HepG2 (cell line): ENCODE measurements around the gene ZNF3. TPM values are rescaled to one million over a fixed set of nuclear protein-coding genes. Genes with fewer than 3 reads are reported as not detected.

Experiments
- CCAR2 ChIP-seq: fragments of 200-400 bp; formaldehyde crosslinking; optimal IDR thresholded peaks from 2 replicates; pipeline ENCODE3; 2018; ENCODE audit warnings: low read depth, mild to moderate bottlenecking, low read length, moderate library complexity
- EEA1 ChIP-seq: sonication (generic); formaldehyde crosslinking; IDR thresholded peaks from 2 replicates; pipeline ENCODE4 v1.5.1; 2020; ENCODE audit warnings: mild to moderate bottlenecking, missing genetic modification reagents, borderline replicate concordance
- FOSL2 ChIP-seq: sonication (generic); formaldehyde crosslinking; IDR thresholded peaks from 2 replicates; pipeline ENCODE4 v1.4.0; 2020; ENCODE audit warnings: missing genetic modification reagents
- GABPA ChIP-seq, 2 experiments: IDR thresholded peaks; 2 replicates each; pipeline ENCODE4 v1.6.1; 2011 to 2016; ENCODE audit warnings: low read depth in 2 of 2, low read length in 1 of 2, missing biosample characterization in 1 of 2, missing genetic modification characterization in 1 of 2
- MIXL1 ChIP-seq: IDR thresholded peaks from 2 replicates; pipeline ENCODE4 v1.6.1; 2016
- POLR2AphosphoS5 ChIP-seq: IDR thresholded peaks from 2 replicates; pipeline ENCODE4 v1.6.1; 2012; ENCODE audit warnings: low read depth, low read length
- SOX13 ChIP-seq, 3 experiments: fragments of 450-650 bp in 1 of 3; sonication (generic) in 1 of 3; formaldehyde crosslinking in 1 of 3; IDR thresholded peaks in 2 of 3; conservative IDR thresholded peaks in 1 of 3; 2 replicates each; pipeline versions ENCODE4 v1.5.0 to v1.6.1; 2016 to 2020; ENCODE audit warnings: antibody characterized with exemption in 1 of 3, mild to moderate bottlenecking in 1 of 3, missing compliant biosample characterization in 1 of 3, missing genetic modification reagents in 1 of 3, moderate library complexity in 1 of 3
- U2AF1 ChIP-seq: fragments of 200-400 bp; formaldehyde crosslinking; optimal IDR thresholded peaks from 2 replicates; pipeline ENCODE3; 2017; ENCODE audit warnings: mild to moderate bottlenecking, low read depth, low read length
- UBTF ChIP-seq: sonication (generic); formaldehyde crosslinking; IDR thresholded peaks from 2 replicates; pipeline ENCODE4 v1.4.0; 2020; ENCODE audit warnings: mild to moderate bottlenecking, missing genetic modification reagents
- ZNF382 ChIP-seq: sonication (generic); formaldehyde crosslinking; IDR thresholded peaks from 2 replicates; pipeline ENCODE4 v1.5.0; 2020; ENCODE audit warnings: missing genetic modification reagents, mild to moderate bottlenecking, borderline replicate concordance
- ZNF441 ChIP-seq: sonication (generic); formaldehyde crosslinking; IDR thresholded peaks from 2 replicates; pipeline ENCODE4 v1.7.0; 2021; ENCODE audit warnings: missing genetic modification reagents, borderline replicate concordance
- ZNF468 ChIP-seq: sonication (generic); formaldehyde crosslinking; IDR thresholded peaks from 2 replicates; pipeline ENCODE4 v1.8.0; 2022; ENCODE audit warnings: mild to moderate bottlenecking, moderate library complexity, missing genetic modification reagents
- ZNF572 ChIP-seq: sonication (generic); formaldehyde crosslinking; IDR thresholded peaks from 2 replicates; pipeline ENCODE4 v1.5.1; 2020; ENCODE audit warnings: mild to moderate bottlenecking, missing genetic modification reagents
- ZNF639 ChIP-seq: conservative IDR thresholded peaks from 2 replicates; pipeline ENCODE4 v1.6.1; 2018; ENCODE audit warnings: missing genetic modification reagents
- ZNF703 ChIP-seq: sonication (generic); formaldehyde crosslinking; IDR thresholded peaks from 2 replicates; pipeline ENCODE4 v1.5.1; 2020; ENCODE audit warnings: missing genetic modification reagents, mild to moderate bottlenecking, moderate library complexity, borderline replicate concordance
- ZNF749 ChIP-seq: sonication (generic); formaldehyde crosslinking; IDR thresholded peaks from 2 replicates; pipeline ENCODE4 v1.8.0; 2022; ENCODE audit warnings: mild to moderate bottlenecking, missing genetic modification reagents, moderate library complexity, borderline replicate concordance
- ZNF816 ChIP-seq: sonication (generic); formaldehyde crosslinking; IDR thresholded peaks from 2 replicates; pipeline ENCODE4 v1.8.0; 2022; ENCODE audit warnings: missing genetic modification reagents, mild to moderate bottlenecking, borderline replicate concordance
- polyA plus RNA-seq, 8 experiments: library from polyadenylated mRNA; depleted of rRNA in 3 of 8; stranded (reverse) in 7 of 8; unstranded in 1 of 8; fragments of >200 nt; fragmentation: Illumina TruSeq in 4 of 8; extraction: Trizol in 4 of 8; gene quantifications; 2 replicates each; pipeline versions ENCODE4 v1.2.1 to v1.2.3, GENCODE V29; 2011 to 2016; ENCODE audit warnings: low read depth in 4 of 8, missing spikeins in 1 of 8, mixed read lengths in 1 of 8; ENCODE audit not compliant: insufficient read depth in 1 of 8
- total RNA-seq, 5 experiments: library from RNA; depleted of rRNA; stranded (reverse); fragments of >200 nt; fragmentation: Illumina TruSeq; extraction: Trizol; gene quantifications; 2 replicates each; pipeline ENCODE4 v1.2.3, GENCODE V29; 2016; ENCODE audit warnings: low read depth in 1 of 5
- TF ChIP-seq, protein P1 (sequence below): sonication (generic); formaldehyde crosslinking; IDR thresholded peaks from 2 replicates; pipeline ENCODE4 v1.4.0; 2020; ENCODE audit warnings: missing genetic modification reagents, borderline replicate concordance
- TF ChIP-seq, protein P2 (sequence below): sonication (generic); formaldehyde crosslinking; IDR thresholded peaks from 2 replicates; pipeline ENCODE4 v1.8.0; 2022; ENCODE audit warnings: missing genetic modification reagents, mild to moderate bottlenecking, moderate library complexity, borderline replicate concordance

Gene ZNF3
- total and polyA plus RNA-seq, 2 of the 13 experiments (the other 11 are each of a cell fraction or from before 2014, with no cell fraction given), result 33.7 to 56.9 TPM

- TF ChIP-seq UBTF (CRISPR knock-in tag) (peak; percentile 65), POLR2AphosphoS5 (no peak), ZNF441 (CRISPR knock-in tag) (peak; percentile 91), ZNF572 (CRISPR knock-in tag) (no peak), ZNF816 (CRISPR knock-in tag) (no peak), ZNF382 (CRISPR knock-in tag) (no peak), SOX13 (IDR thresholded peaks at IDR 0.05) (no peak), SOX13 (CRISPR knock-in tag; conservative IDR thresholded peaks at IDR 0.05 in 1 of 2, IDR thresholded peaks at IDR 0.05 in 1 of 2) (peak in 1 of 2 experiments; percentile 48; a peak in 1 of 4 replicates), FOSL2 (CRISPR knock-in tag) (peak; percentile 49; the same call in 1 of the 2 replicates), ZNF703 (CRISPR knock-in tag) (no peak), ZNF639 (CRISPR knock-in tag) (no peak), ZNF749 (CRISPR knock-in tag) (no peak), U2AF1 (no peak), ZNF468 (no peak), GABPA (IDR thresholded peaks at IDR 0.05; ENCODE audit: low read depth, low read length) (no peak), GABPA (CRISPR knock-in tag; IDR thresholded peaks at IDR 0.05; ENCODE audit: low read depth) (peak; percentile 66), EEA1 (CRISPR knock-in tag) (no peak), MIXL1 (no peak), CCAR2 (no peak)
- TF ChIP-seq, protein P1, sequence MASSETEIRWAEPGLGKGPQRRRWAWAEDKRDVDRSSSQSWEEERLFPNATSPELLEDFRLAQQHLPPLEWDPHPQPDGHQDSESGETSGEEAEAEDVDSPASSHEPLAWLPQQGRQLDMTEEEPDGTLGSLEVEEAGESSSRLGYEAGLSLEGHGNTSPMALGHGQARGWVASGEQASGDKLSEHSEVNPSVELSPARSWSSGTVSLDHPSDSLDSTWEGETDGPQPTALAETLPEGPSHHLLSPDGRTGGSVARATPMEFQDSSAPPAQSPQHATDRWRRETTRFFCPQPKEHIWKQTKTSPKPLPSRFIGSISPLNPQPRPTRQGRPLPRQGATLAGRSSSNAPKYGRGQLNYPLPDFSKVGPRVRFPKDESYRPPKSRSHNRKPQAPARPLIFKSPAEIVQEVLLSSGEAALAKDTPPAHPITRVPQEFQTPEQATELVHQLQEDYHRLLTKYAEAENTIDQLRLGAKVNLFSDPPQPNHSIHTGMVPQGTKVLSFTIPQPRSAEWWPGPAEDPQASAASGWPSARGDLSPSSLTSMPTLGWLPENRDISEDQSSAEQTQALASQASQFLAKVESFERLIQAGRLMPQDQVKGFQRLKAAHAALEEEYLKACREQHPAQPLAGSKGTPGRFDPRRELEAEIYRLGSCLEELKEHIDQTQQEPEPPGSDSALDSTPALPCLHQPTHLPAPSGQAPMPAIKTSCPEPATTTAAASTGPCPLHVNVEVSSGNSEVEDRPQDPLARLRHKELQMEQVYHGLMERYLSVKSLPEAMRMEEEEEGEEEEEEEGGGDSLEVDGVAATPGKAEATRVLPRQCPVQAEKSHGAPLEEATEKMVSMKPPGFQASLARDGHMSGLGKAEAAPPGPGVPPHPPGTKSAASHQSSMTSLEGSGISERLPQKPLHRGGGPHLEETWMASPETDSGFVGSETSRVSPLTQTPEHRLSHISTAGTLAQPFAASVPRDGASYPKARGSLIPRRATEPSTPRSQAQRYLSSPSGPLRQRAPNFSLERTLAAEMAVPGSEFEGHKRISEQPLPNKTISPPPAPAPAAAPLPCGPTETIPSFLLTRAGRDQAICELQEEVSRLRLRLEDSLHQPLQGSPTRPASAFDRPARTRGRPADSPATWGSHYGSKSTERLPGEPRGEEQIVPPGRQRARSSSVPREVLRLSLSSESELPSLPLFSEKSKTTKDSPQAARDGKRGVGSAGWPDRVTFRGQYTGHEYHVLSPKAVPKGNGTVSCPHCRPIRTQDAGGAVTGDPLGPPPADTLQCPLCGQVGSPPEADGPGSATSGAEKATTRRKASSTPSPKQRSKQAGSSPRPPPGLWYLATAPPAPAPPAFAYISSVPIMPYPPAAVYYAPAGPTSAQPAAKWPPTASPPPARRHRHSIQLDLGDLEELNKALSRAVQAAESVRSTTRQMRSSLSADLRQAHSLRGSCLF (CRISPR knock-in tag), result no peak
- TF ChIP-seq, protein P2, sequence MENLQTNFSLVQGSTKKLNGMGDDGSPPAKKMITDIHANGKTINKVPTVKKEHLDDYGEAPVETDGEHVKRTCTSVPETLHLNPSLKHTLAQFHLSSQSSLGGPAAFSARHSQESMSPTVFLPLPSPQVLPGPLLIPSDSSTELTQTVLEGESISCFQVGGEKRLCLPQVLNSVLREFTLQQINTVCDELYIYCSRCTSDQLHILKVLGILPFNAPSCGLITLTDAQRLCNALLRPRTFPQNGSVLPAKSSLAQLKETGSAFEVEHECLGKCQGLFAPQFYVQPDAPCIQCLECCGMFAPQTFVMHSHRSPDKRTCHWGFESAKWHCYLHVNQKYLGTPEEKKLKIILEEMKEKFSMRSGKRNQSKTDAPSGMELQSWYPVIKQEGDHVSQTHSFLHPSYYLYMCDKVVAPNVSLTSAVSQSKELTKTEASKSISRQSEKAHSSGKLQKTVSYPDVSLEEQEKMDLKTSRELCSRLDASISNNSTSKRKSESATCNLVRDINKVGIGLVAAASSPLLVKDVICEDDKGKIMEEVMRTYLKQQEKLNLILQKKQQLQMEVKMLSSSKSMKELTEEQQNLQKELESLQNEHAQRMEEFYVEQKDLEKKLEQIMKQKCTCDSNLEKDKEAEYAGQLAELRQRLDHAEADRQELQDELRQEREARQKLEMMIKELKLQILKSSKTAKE, result peak; percentile 68; the same call in 1 of the 2 replicates
Measured at GRCh38 chr7:100122067-100122466, 40.5 kb upstream of the ZNF3 start (continued).
